ENCODE results near the gene CA4.

DNA sequence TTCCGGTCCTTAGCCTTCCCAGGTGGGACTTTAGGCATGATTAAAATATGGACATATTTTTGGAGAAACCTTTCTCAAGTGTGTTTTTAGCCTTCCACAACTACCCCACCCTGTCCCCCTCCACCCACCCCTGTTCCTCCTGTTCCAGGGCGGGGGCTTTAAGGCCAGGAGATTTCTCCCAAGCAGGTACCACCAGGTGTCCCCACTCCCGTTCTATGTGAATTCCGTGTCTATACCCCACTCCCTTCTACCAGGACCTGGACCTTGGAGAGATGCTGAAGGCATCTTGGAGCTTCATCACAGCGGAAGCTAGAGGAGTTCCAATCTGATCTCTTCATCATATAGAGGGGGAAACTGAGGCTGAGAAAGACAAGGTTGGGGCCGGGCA, 9.7 kb downstream of the CA4 start:
- TF ChIP-seq, protein P1, sequence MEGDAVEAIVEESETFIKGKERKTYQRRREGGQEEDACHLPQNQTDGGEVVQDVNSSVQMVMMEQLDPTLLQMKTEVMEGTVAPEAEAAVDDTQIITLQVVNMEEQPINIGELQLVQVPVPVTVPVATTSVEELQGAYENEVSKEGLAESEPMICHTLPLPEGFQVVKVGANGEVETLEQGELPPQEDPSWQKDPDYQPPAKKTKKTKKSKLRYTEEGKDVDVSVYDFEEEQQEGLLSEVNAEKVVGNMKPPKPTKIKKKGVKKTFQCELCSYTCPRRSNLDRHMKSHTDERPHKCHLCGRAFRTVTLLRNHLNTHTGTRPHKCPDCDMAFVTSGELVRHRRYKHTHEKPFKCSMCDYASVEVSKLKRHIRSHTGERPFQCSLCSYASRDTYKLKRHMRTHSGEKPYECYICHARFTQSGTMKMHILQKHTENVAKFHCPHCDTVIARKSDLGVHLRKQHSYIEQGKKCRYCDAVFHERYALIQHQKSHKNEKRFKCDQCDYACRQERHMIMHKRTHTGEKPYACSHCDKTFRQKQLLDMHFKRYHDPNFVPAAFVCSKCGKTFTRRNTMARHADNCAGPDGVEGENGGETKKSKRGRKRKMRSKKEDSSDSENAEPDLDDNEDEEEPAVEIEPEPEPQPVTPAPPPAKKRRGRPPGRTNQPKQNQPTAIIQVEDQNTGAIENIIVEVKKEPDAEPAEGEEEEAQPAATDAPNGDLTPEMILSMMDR (IDR thresholded peaks at IDR 0.05): no peak
- TF ChIP-seq POLR2A (IDR thresholded peaks at IDR 0.05) (no peak), POLR2AphosphoS5 (IDR thresholded peaks at IDR 0.05) (no peak), EP300 (IDR thresholded peaks at IDR 0.05) (no peak)
